Common myeloid progenitor, CD34-positive (primary cell): ENCODE measurements around the gene ZNF286A.
"Not testable (repeated sequence)": the region's sequence is repeated elsewhere in the genome, so short reads cannot be mapped to it uniquely, and the experiment has no call there.

Experiments
- CTCF ChIA-PET: fragments of 350-600 bp; sonication (Branson Sonifier 250); formaldehyde crosslinking; loops from one replicate; lab custom pipeline; 2021; ENCODE audit warnings: antibody characterized with exemption; lab: Charles Lee
- POLR2A ChIA-PET: fragments of 350-600 bp; sonication (Branson Sonifier 250); formaldehyde crosslinking; loops from one replicate; lab custom pipeline; 2021; ENCODE audit warnings: antibody characterized with exemption; lab: Charles Lee
- DNase-seq, 3 donors: peaks; one replicate each; pipeline versions ENCODE4 v3.0.0 to v3.0.0-alpha.2; 2013
- H3K27ac ChIP-seq, 2 experiments: 1 replicate in 1 of 2; 2 replicates in 1 of 2; pipeline ENCODE4 v1.7.0; 2013; ENCODE audit warnings: inconsistent platforms in 2 of 2, low read length in 2 of 2, mild to moderate bottlenecking in 2 of 2, low read depth in 1 of 2, moderate library complexity in 1 of 2; ENCODE audit not compliant: severe bottlenecking in 2 of 2, insufficient read depth in 1 of 2, poor library complexity in 1 of 2
- H3K27me3 ChIP-seq, 5 experiments: replicated peaks in 2 of 5; 1 replicate in 3 of 5; 2 replicates in 2 of 5; pipeline versions ENCODE4 v1.6.1 to v1.7.0; 2013; ENCODE audit warnings: low read length in 4 of 5, mild to moderate bottlenecking in 2 of 5, moderate library complexity in 2 of 5, inconsistent platforms in 1 of 5; ENCODE audit not compliant: insufficient read depth in 5 of 5, control insufficient read depth in 4 of 5
- H3K36me3 ChIP-seq, 4 experiments: 1 replicate in 2 of 4; 2 replicates in 2 of 4; pipeline versions ENCODE4 v1.6.1 to v1.7.0; 2013; ENCODE audit warnings: low read length in 3 of 4, control low read depth in 1 of 4, mild to moderate bottlenecking in 1 of 4; ENCODE audit not compliant: control insufficient read depth in 4 of 4, insufficient read depth in 4 of 4
- H3K4me1 ChIP-seq, 4 experiments: 1 replicate in 3 of 4; 2 replicates in 1 of 4; pipeline versions ENCODE4 v1.6.1 to v1.7.1; 2013; ENCODE audit warnings: low read length in 3 of 4, mild to moderate bottlenecking in 3 of 4, control low read depth in 1 of 4, inconsistent platforms in 1 of 4, moderate library complexity in 1 of 4; ENCODE audit not compliant: control insufficient read depth in 4 of 4, insufficient read depth in 4 of 4; ENCODE audit errors: control extremely low read depth in 1 of 4
- H3K4me3 ChIP-seq, 7 experiments: 1 replicate in 4 of 7; 2 replicates in 3 of 7; pipeline versions ENCODE4 v1.5.1 to v1.7.0; 2013; ENCODE audit warnings: mild to moderate bottlenecking in 7 of 7, low read length in 6 of 7, moderate library complexity in 6 of 7, inconsistent platforms in 2 of 7, low read depth in 2 of 7, control low read depth in 1 of 7; ENCODE audit not compliant: insufficient read depth in 4 of 7, control insufficient read depth in 1 of 7; ENCODE audit errors: extremely low read depth in 1 of 7
- H3K9me3 ChIP-seq, 5 experiments: 1 replicate in 4 of 5; 2 replicates in 1 of 5; pipeline versions ENCODE4 v1.6.1 to v1.7.1; 2013; ENCODE audit warnings: low read length in 4 of 5, mild to moderate bottlenecking in 2 of 5, inconsistent platforms in 1 of 5, low read depth in 1 of 5, moderate library complexity in 1 of 5; ENCODE audit not compliant: control insufficient read depth in 4 of 5, insufficient read depth in 2 of 5; ENCODE audit errors: control extremely low read depth in 1 of 5
- WGBS: methylation state at CpG from one replicate; pipeline ENCODE4 v1.1.5; 2013; ENCODE audit not compliant: insufficient coverage; 5-methylcytosine and 5-hydroxymethylcytosine counted together

Gene ZNF286A

GRCh38 chr17:15768865-15769533, 69.4 kb downstream of the ZNF286A start:
- POLR2A ChIA-PET, H3K4me1 ChIP-seq, H3K36me3 ChIP-seq, CTCF ChIA-PET, H3K9me3 ChIP-seq, H3K4me3 ChIP-seq, H3K27ac ChIP-seq, DNase-seq, H3K27me3 ChIP-seq: not testable (repeated sequence)
- 100% methylated on average over 1 of the region's 14 CpGs for WGBS
